ENCODE results near the gene ZNF616.

ZNF616 gene

GRCh38 chr19:52094526-52095130, 45.1 kb downstream of the ZNF616 start:
- ATAC-seq = peak; percentile 50
- TF ChIP-seq CREB5 (CRISPR knock-in tag; IDR thresholded peaks at IDR 0.05; ENCODE audit: low read depth) = no peak
- TF ChIP-seq CSDC2 (CRISPR knock-in tag; IDR thresholded peaks at IDR 0.05) = no peak
- TF ChIP-seq ZNF8 (CRISPR knock-in tag; IDR thresholded peaks at IDR 0.05) = no peak
- no peak for TF ChIP-seq GLIS3 (CRISPR knock-in tag; IDR thresholded peaks at IDR 0.05)
- no peak for TF ChIP-seq ZNF565 (CRISPR knock-in tag; conservative IDR thresholded peaks at IDR 0.05; ENCODE audit: low read depth)
- TF ChIP-seq RARB (CRISPR knock-in tag; IDR thresholded peaks at IDR 0.05) = no peak
- TF ChIP-seq BACH2 (CRISPR knock-in tag; IDR thresholded peaks at IDR 0.05; ENCODE audit: borderline replicate concordance) = no peak

- ATAC-seq = no peak
Measured at GRCh38 chr19:52086481-52086880, 53.3 kb downstream of the ZNF616 start.

GRCh38 chr19:52070496-52070895, 69.2 kb downstream of the ZNF616 start:
- TF ChIP-seq TCF4 (CRISPR knock-in tag; IDR thresholded peaks at IDR 0.05; ENCODE audit: borderline replicate concordance) (no peak), ARNTL (CRISPR knock-in tag; IDR thresholded peaks at IDR 0.05; ENCODE audit: borderline replicate concordance, low read depth) (no peak), PPARA (CRISPR knock-in tag; IDR thresholded peaks at IDR 0.05; ENCODE audit: borderline replicate concordance) (no peak), ZNF565 (CRISPR knock-in tag; conservative IDR thresholded peaks at IDR 0.05; ENCODE audit: low read depth) (no peak), BACH2 (CRISPR knock-in tag; IDR thresholded peaks at IDR 0.05; ENCODE audit: borderline replicate concordance) (no peak), ZC3H10 (CRISPR knock-in tag; IDR thresholded peaks at IDR 0.05) (no peak), GLIS3 (CRISPR knock-in tag; IDR thresholded peaks at IDR 0.05) (no peak), CREB5 (CRISPR knock-in tag; IDR thresholded peaks at IDR 0.05; ENCODE audit: low read depth) (no peak), CSDC2 (CRISPR knock-in tag; IDR thresholded peaks at IDR 0.05) (no peak), ESRRG (CRISPR knock-in tag; IDR thresholded peaks at IDR 0.05) (no peak), ZNF70 (CRISPR knock-in tag; IDR thresholded peaks at IDR 0.05) (no peak), PATZ1 (CRISPR knock-in tag; IDR thresholded peaks at IDR 0.05; ENCODE audit: borderline replicate concordance) (no peak), SNAI2 (CRISPR knock-in tag; IDR thresholded peaks at IDR 0.05) (no peak), POU6F1 (CRISPR knock-in tag; IDR thresholded peaks at IDR 0.05; ENCODE audit: borderline replicate concordance, low read depth) (no peak), ISL1 (CRISPR knock-in tag; IDR thresholded peaks at IDR 0.05) (no peak), RARB (CRISPR knock-in tag; IDR thresholded peaks at IDR 0.05) (no peak), TSHZ2 (CRISPR knock-in tag; IDR thresholded peaks at IDR 0.05) (no peak), ZFP30 (CRISPR knock-in tag; IDR thresholded peaks at IDR 0.05) (no peak)
- no peak for ATAC-seq

More at GRCh38 chr19:52086481-52086880, 53.3 kb downstream of the ZNF616 start:
- no peak for TF ChIP-seq TSHZ2 (CRISPR knock-in tag; IDR thresholded peaks at IDR 0.05)

Data from SK-N-SH treated with all-trans-retinoic acid at 6 μM for 48 hours (cell line).